Mesodermal cell (in vitro differentiated cells): Measurements from ENCODE around the gene CAMSAP3.
"Not testable (repeated sequence)": the region's sequence is repeated elsewhere in the genome, so short reads cannot be mapped to it uniquely, and the experiment has no call there.

Source experiments
- H3K27ac ChIP-seq: 2 replicates; pipeline ENCODE4 v1.7.0; 2013; ENCODE audit warnings: mild to moderate bottlenecking, low read depth, low read length, moderate library complexity; ENCODE audit not compliant: severe bottlenecking
- H3K36me3 ChIP-seq: 2 replicates; pipeline ENCODE4 v1.7.1; 2013; ENCODE audit warnings: mild to moderate bottlenecking, low read length, moderate library complexity; ENCODE audit not compliant: control insufficient read depth, insufficient read depth
- H3K4me1 ChIP-seq: one replicate; pipeline ENCODE4 v1.7.1; 2013; ENCODE audit warnings: mild to moderate bottlenecking, low read length; ENCODE audit not compliant: insufficient read depth, control insufficient read depth, poor library complexity, severe bottlenecking
- H3K4me3 ChIP-seq: 2 replicates; pipeline ENCODE4 v1.7.0; 2013; ENCODE audit warnings: low read length, control low read depth, mild to moderate bottlenecking; ENCODE audit not compliant: insufficient read depth, poor library complexity, severe bottlenecking; ENCODE audit errors: extremely low read depth
- H3K9me3 ChIP-seq: 2 replicates; pipeline ENCODE4 v1.7.1; 2013; ENCODE audit warnings: mild to moderate bottlenecking, low read length, moderate library complexity; ENCODE audit not compliant: control insufficient read depth
- WGBS, 2 experiments: methylation state at CpG; one replicate each; pipeline ENCODE4 v1.1.5; 2013; ENCODE audit warnings: missing lambda C conversion rate in 2 of 2; ENCODE audit not compliant: insufficient coverage in 2 of 2; 5-methylcytosine and 5-hydroxymethylcytosine counted together

Gene CAMSAP3

GRCh38 chr19:7642295-7643030, 46.8 kb downstream of the CAMSAP3 start:
- H3K4me3 ChIP-seq: no peak overlapping the region
- H3K4me1 ChIP-seq: no peaks in the 10 kb centered on the region
- WGBS, 2 experiments: 96% methylated on average over 18 to 22 of the region's 27 CpGs
- H3K9me3 ChIP-seq: no peaks in the 10 kb centered on the region
- no peak overlapping the region for H3K27ac ChIP-seq
- H3K36me3 ChIP-seq: no peaks in the 10 kb centered on the region

DNA sequence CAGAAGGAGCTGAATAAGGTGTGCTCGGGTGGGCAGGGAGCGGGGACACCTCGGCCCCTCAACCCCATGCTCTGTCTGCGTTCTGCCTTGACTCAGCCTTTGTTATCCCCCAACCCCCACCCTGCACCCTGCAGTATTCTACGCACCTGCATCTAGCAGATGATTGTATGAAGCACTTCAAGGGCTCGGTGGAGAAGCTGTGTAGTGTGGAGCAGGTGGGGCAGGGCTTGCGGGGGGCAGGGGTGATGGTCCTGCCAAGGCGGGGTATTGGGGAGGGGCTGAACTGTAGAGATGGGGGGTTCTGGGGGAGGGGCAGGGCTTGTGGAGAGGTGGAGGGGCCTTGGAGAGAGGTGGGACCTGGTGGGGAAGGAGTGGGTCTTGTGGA, 47.4 kb downstream of the CAMSAP3 start:
- Histone ChIP-seq H3K4me3 (no peak overlapping the region), H3K4me1 (no peaks in the 10 kb centered on the region), H3K9me3 (no peaks in the 10 kb centered on the region), H3K27ac (no peak overlapping the region), H3K36me3 (no peaks in the 10 kb centered on the region)
- WGBS, 2 experiments: 91 to 96% methylated on average over 4 to 5 of the region's 8 CpGs

GRCh38 chr19:7643629-7644549, 48.2 kb downstream of the CAMSAP3 start:
- not testable (repeated sequence) for H3K4me3 ChIP-seq, H3K36me3 ChIP-seq, H3K27ac ChIP-seq, H3K4me1 ChIP-seq, H3K9me3 ChIP-seq
- WGBS, 2 experiments: 74 to 80% methylated on average over 6 to 10 of the region's 10 CpGs

DNA sequence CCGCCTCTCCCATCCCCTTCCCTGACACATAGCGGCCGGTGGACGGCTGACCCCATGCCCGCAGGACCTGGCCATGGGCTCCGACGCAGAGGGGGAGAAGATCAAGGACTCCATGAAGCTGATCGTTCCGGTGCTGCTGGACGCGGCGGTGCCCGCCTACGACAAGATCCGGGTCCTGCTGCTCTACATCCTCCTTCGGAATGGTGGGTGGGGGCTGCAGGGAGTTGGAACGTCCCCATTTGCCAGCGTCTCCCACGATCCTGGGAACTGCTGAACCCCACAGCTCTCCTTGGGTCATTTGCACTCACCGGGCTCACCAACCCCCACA, 48.9 kb downstream of the CAMSAP3 start:
- H3K9me3 ChIP-seq: no peaks in the 10 kb centered on the region
- no peaks in the 10 kb centered on the region for H3K4me1 ChIP-seq
- H3K36me3 ChIP-seq: no peaks in the 10 kb centered on the region
- no peak overlapping the region for H3K27ac ChIP-seq
- H3K4me3 ChIP-seq: no peak overlapping the region
- WGBS, 2 experiments: 94 to 96% methylated on average over 16 to 17 of the region's 20 CpGs

DNA sequence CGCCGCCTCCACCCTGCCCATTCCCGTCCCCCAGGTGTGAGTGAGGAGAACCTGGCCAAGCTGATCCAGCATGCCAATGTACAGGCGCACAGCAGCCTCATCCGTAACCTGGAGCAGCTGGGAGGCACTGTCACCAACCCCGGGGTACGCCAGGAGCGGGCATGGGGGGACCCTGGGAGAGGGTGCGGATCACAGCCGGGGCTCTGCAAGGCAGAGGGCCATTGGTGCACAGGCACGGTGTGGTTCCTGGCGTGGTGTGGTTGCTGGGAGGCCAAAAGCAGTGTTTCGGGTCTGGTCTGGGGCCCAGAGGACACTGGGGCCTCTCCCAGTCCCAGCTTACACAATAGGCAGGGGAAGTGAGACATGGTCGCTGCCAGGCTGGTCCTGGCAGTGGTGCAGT, 49.5 kb downstream of the CAMSAP3 start:
- WGBS, 2 experiments: 95 to 99% methylated on average over 10 to 11 of the region's 14 CpGs
- H3K9me3 ChIP-seq: no peaks in the 10 kb centered on the region

DNA sequence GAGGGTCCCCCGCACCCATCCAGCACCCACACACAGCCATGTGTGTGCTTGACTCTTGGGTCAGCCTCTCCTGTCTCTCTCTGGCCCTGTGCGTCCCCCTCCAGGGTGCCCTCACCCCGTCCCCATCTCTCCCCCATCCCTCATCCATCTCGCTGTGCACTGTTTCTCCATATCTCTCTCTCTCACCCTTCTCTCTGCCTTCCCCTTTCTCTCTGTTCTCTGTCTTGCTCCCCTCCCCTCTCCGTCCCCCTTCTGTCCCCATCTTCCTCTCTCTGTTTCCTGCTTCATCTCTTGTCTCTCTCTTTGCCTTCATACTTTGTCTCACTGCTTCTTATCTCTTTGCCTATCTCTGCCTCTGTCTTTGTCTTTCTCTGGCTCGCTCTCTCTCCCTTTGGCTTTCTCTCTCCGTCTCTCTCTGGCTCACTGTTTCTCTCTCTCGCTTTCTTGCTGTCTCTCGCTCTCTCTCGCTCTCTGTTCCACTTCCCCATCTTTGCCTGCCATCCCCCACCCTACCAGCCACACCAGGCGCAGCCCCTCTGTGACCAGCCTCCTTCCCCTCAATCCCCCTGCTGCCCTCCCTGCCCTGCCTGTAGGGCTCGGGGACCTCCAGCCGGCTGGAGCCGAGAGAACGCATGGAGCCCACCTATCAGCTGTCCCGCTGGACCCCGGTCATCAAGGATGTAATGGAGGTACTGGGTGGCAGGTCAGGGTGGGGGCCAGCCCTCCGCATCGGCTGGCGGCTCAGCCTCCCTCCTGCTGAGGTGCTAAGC, 50.2 kb downstream of the CAMSAP3 start:
- Histone ChIP-seq H3K4me1 (no peaks in the 10 kb centered on the region), H3K9me3 (no peaks in the 10 kb centered on the region), H3K36me3 (no peaks in the 10 kb centered on the region), H3K4me3 (no peak overlapping the region), H3K27ac (no peak overlapping the region)
- 86 to 88% methylated on average over 11 to 15 of the region's 20 CpGs for WGBS, 2 experiments

More for the DNA sequence above, 49.5 kb downstream of the CAMSAP3 start:
- H3K36me3 ChIP-seq: no peaks in the 10 kb centered on the region
- no peaks in the 10 kb centered on the region for H3K4me1 ChIP-seq
- no peak overlapping the region for H3K27ac ChIP-seq
- no peak overlapping the region for H3K4me3 ChIP-seq

DNA sequence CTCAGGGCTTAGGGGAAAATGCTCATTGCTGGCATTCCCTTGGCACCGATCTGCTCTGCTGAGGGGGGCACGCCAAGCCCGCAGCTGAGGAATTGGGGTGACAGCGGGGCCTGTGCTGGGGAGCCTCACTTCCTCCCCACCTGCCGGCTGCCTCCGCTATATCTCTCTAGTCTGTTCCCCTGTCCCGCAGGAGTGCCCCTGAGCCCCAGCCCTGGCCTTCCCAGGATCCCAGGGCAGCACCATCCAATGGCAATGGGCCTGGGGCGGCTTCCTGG, 50.7 kb downstream of the CAMSAP3 start:
- H3K4me3 ChIP-seq: no peak overlapping the region
- no peaks in the 10 kb centered on the region for H3K4me1 ChIP-seq
- WGBS, 2 experiments: 84 to 88% methylated on average over 5 to 8 of the region's 8 CpGs
- H3K9me3 ChIP-seq: no peaks in the 10 kb centered on the region
- H3K36me3 ChIP-seq: no peaks in the 10 kb centered on the region
- no peak overlapping the region for H3K27ac ChIP-seq

- no peaks in the 10 kb centered on the region for H3K9me3 ChIP-seq
- H3K36me3 ChIP-seq: no peaks in the 10 kb centered on the region
- WGBS, 2 experiments: 90% methylated on average over 21 to 24 of the region's 26 CpGs
- no peaks in the 10 kb centered on the region for H3K4me1 ChIP-seq
- no peak overlapping the region for H3K4me3 ChIP-seq
- H3K27ac ChIP-seq: no peak overlapping the region
These were observed 51.5 kb downstream of the CAMSAP3 start for GRCh38 chr19:7647156-7647555.

DNA sequence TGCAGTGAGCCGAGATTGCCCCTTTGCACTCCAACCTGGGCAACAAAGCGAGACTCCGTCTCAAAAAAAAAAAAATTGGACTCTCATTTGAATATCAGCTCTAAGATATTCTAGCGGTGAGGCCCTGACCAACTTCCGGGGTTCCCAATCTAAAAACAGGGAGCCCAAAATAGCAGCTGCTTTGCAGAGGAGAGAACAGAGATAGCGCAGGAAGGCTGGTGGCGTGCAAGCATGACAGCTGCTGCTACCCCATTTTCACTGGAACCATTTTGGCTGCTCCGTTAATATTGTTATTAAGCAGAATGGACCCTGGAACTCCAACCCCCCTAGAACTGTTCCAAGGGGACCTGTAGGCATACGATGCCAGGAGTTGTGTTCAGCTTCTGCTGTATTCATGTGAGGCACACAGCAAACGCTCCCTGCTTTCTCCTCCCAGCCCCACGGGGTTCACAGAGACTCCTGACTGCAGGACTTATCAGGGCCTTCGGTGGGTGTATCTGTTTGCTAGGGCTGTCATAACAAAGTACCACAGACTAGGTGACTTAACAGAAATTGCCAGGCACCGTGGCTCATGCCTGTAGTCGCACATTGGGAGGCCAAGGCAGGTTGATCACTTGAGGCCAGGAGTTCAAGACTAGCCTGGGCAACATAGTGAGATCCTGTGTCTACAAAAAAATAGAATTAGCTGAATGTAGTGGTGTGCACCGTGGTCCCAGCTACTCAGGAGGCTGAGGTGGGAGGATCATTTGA, 52.8 kb downstream of the CAMSAP3 start:
- no peak overlapping the region for H3K27ac ChIP-seq
- H3K4me1 ChIP-seq: no peaks in the 10 kb centered on the region
- no peaks in the 10 kb centered on the region for H3K9me3 ChIP-seq
- no peak overlapping the region for H3K4me3 ChIP-seq
- 90 to 92% methylated on average over 15 of the region's 15 CpGs for WGBS, 2 experiments
- H3K36me3 ChIP-seq: no peaks in the 10 kb centered on the region

DNA sequence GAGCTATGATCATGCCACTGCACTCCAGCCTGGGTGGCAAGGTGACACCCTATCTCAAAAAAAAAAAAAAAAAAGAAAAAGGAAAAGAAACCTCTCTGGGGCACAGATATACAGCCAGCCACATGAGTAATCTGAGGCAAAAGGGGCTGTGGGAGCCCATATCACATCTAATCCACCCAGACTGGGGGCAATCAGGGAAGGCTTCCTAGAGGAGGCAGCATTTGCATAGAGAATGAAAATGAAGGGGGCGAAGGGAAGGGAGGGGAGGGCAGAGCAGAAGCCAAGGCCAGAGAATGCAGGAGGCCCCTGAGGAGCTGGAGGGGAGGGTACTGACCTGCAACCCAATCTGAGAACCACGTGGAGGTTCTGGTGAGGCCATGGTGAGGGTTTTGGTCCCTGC, 54.5 kb downstream of the CAMSAP3 start:
- no peaks in the 10 kb centered on the region for H3K36me3 ChIP-seq
- H3K9me3 ChIP-seq: no peaks in the 10 kb centered on the region
- H3K4me1 ChIP-seq: no peaks in the 10 kb centered on the region
- no peak overlapping the region for H3K27ac ChIP-seq
- WGBS, 2 experiments: 0 to 16% methylated on average over 1 to 2 of the region's 2 CpGs
- H3K4me3 ChIP-seq: no peak overlapping the region
